GM18868 (cell line): Measurements from ENCODE around the gene PRKAG2.
"Not testable (repeated sequence)": the region's sequence is repeated elsewhere in the genome, so short reads cannot be mapped to it uniquely, and the experiment has no call there.

Experiments used
- ATAC-seq: cut with Tn5 transposase; IDR thresholded peaks from one replicate; pipeline ENCODE4 v1.9.1; 2021; ENCODE audit warnings: mild to moderate bottlenecking, moderate library complexity; ENCODE audit not compliant: unreplicated experiment

PRKAG2 gene

DNA sequence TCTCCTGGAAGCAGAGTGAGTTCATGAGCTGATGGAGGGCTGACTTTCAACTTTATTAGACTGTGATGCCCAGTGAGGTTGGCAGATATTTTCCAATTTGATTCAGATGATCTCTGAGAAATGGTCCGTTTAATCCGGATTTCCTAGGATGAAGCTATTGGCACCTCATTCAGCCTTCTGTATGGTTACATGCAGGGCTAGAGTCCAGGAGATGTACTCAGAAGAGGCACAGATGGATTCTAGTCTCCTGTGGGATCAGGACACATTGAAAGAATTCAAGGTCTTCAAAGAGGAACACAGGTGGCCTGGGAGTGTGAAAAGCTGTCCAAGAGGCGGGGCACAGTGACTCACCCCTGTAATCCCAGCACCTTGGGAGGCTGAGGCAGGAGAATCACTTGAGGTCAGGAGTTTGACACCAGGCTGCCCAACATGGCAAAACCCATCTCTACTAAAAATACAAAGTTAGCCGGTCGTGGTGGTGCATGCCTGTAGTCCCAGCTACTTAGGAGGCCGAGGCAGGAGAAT, 334.2 kb downstream of the PRKAG2 start:
- no peak for ATAC-seq

DNA sequence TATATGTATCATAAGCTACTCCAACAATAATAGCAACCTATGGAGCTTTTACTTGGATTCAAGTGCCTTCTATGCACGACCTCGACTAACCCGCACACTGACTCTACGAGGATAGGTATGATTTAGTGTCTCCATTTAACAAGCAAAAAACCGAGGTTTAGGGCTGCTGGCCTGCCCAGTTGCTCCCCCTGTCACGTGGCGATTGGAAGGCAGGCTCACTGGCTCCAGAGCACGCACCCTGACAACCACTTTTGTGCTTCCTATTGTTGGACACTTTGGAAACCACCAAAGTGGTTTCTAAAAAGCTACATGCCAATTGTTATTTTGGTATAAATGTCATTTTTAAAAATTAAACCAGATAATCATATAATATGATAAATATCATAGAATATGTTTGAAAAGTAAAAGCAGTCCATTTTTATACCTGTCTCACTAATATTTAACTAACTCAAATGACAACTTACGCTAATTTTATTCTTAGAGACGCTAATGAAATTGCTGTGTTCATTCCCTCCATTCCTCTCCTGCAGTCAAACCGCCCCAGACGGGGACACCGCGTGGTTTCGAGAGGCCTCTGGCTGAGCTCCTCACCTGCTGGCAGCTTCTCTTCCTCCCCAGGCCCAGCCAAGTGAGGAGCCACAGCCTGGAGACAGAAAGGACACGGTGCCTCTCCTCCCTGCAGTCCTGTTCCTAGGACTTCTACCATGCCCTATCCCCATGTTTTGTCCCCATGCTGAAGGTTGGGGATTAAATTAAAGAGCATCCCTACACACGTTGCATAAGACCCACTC, 335.0 kb downstream of the PRKAG2 start:
- no peak for ATAC-seq

DNA sequence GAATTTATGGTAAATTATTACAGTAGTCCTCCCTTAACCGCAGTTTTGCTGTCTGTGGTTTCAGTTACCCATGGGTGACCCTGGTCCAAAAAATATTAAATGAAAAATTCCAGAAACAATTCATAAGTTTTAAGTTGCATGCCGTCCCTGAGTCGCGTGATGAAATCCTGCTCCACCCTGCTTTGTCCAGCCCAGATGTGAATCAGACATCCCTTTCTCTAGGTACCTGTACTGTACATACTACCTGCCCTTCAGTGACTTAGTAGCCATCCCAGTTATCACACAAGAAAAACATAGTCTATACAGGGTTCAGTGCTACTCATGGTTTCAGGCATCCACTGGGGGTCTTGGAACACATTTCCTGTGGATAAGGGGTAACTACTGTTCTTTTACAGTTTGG, 336.8 kb downstream of the PRKAG2 start:
- ATAC-seq: no peak

DNA sequence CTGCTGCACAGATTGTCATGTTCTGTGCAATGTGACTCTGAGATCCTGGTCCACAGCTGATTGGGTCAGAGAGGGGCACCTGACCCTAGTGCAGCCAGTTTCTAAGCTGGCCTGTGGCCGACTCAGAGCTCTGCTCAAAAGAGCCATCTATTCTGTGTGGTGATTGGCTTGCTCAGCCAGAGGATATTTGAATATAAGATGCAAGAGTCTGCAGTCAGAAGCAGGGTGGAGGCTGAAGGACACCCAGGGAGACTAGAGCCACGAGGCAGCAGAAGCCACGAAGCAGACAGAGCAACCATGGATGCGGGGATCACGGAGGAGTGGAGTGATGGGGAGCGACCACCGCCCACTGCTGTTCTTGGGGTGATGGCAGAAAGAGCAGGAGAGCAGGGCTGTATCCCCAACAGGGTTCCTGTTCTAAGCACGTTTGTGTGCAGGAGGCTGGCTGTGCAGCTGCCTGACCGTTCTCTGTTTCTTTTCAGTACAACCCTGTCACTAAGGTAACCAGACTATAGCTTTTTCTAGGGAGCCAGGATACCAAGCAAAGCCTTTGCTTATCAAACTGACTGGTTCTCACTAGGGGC, 337.7 kb downstream of the PRKAG2 start:
- peak; percentile 95 for ATAC-seq

DNA sequence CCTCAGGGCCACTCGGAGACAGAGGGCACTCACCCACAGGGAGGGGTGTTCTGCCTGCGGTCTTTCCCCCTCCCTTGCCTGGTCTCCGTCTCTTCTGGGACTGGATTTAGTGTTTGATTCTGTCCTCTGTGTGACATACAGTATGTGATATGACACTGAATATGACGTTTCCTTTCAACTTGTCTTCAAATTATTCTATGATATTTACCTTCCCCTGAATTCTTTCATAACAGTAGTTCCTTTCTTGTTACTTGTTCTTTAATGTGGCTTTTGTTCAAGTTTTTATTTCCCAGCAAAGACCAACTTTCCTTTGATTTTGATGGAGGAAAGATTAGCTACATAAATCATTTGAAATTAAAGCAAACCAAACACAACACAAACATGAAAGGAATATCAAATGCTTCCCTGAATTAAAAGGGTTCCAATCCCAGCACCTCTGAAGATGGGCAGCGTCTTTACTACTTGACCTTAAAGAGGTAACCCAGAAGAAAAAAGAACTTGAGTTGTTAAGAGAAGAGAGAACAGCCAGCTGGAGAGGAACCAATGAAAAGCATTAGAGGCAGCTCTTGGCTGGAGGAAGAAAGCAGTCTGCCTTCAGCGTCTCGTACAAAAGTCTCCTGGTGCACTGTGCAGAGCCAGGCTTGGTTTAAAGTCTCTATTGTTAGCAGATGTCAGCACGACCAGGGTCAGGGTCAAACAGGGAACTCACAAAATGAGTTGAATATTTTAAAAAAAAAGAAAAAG, 338.9 kb downstream of the PRKAG2 start:
- ATAC-seq: no peak

DNA sequence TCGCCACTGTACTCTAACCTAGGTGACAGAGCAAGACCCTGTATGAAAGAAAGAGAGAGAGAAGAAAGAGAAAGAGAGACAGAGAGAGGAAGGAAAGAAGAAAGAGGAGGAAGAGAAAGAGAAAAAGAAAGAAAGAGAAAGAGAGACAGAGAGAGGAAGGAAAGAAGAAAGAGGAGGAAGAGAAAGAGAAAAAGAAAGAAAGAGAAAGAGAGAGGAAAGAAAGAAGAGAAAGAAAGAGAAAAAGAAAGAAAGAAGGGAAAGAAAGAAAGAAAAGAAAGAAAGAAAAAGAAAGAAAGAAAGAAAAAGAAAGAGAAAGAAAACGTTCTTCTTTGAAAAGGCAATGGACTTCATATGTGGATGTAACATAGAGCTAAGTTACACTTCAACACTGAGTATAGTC, 340.7 kb downstream of the PRKAG2 start:
- not testable (repeated sequence) for ATAC-seq

DNA sequence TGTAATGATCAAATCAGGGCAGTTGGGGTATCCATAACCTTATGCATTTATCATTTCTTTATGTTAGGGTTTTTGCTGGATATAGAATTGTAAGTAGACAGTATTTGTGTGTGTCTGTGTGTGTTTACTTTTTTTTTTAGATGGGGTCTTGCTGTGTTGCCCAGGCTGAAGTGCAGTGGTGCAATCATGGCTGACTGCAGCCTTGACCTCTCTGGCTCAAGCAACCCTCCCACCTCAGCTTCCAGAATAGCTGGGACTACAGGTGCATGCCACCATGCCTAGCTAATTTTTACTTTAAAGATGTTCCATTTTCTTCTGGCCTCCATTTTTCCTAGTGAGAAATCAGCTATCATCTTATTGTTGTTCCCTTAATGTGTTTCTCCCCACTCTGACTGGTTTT, 347.1 kb downstream of the PRKAG2 start:
- ATAC-seq: no peak

DNA sequence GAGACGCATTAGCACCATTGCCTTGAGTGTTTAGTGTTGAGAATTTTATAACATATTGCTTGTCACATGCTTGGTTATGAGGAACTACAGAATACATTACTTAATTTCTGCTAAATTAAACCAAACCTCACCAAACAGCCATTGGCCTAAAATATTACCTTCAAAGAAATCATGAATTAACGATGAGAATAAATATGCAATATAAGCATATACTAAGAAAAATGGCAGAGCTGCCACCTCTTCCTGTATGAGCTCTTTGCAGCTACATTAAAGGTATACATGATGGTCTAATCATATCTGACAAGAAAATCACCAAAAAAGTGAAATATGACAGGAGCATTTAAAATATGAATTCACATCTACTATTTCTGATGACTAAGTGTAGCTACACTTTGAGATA, 352.1 kb downstream of the PRKAG2 start:
- ATAC-seq: no peak

DNA sequence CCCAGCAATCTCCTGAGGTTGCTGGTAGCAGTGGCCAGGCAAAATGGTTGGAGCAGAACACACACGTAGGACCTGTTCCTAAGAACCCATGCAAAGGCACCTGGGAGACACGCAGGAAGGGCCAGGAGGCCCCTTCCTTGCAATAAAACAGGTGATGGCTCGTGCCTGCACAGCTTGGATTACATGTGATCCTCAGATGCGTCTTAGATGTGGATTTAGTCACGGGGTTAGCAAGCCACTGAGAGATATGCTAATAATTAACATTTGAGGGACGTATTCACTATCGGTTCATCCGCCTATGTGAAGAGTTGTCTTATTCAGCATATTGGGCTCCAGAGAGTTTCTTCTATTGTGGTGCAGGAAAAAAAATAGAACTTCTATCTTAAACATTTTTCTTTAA, 352.6 kb downstream of the PRKAG2 start:
- ATAC-seq: no peak

DNA sequence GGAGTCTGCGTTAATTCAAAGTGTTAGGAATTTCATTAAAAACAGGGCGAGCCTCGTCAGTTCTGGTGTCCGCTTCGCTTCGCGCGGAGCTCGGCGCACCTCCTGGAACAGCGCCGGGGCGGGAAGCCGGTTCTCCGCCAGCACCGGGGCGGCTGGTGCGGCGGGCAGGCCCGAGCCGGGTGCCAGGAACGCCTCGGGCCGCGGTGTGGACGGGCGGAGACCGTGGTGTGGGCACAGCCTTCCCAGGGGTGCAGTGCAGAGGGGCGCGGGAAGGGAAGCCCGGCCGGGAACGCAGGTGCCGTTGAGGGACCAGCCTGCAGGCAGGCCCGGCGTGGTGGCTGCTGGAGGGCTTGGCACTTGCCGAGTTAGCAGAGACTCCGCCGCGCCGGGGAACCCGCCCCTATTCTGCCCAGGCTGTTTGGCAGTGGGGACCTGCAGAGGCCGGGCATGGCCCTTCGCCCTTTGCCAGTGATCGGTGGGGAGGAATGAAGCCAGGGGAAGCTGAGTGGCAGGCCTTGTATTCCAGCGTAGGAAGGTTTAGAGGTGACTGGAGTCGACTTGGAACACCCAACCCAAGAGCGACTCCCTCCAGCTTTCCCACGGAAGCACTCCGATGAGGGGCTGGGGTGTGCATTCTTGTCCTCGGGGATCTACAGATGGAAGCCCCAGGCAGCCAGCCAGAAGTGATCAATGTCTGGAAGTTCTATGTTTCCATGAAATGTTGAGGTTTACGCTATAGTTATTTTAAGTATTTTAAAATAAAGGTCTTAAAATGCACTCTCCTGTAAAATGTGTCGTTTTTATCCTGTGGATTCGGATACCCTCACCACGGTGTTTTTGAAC, 356.3 kb downstream of the PRKAG2 start:
- peak; percentile 1 for ATAC-seq

DNA sequence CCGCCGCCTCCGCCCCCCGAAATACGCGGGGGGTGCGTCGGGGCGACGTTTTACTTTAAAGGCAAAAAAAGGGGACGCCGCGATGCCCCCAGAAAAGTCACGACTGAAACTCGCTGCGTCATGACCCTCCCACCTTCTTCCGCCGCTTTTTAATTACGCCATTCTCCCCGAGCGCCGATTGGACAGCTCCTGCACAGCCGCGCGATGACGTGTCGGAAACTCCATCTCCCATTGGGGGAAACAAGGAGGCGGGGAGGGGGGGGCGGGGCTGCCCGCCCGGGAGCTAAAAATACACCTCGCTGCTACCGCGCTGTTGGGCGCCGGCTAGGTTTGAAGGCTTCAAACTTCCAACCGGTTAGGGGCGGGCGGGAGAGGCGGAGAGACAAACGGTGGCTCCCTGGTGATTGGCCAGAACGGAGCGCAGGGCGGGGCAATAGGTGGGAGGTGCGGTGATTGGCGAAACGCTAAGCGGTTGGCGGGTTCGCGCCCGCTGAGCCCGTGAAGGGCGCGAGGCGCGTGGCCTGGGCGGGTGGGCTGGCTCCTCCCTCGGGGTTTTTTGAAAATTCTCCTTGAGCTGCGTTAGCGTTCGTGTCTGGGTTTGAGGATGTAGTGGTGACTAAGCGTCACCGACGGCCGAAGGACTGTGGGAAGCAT, 357.0 kb downstream of the PRKAG2 start, which contains the start of gene RHEB:
RHEB (minus strand) TSS at position 131 of the 654 bp plus-strand sequence. CDS start 384 bp downstream, outside the sequence.
- peak; percentile 81 for ATAC-seq

DNA sequence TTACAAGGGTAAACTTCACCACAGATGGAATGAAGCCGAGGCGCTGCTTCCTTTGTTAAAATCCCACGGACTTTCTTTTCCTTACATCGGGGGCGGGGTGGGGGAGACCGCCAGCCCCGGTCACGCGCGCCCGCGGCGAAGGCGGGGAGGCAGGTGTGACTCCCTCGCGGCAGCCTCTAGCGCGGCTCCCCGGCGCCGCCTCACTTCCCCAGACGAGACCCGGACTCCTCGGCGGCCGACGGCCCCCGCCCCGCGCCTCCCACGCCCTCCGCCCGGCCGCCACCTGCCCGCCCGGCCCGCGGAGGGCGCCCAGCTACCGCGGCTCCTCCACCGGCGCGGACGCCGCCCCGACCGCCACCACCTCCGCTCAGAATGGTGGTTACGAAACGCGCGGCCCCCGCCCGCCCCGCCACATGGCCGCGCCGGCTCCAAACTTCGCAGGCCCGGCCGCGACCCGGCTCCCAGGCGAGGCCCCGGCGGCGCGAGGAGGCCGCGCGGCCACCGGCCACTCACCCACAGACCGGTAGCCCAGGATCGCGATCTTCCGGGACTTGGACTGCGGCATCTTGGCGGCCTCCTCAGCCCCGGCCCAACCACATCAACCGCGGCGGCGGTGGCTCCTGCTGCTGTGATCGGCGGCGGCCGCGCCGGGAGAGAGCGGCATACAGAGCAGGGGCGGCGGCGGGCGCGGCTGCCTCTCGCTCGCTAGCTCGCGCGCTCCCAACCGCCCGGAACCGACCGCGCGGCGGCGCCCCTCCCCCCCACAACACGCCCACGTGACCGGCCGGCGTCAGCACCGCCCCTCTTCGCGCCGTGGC, 357.8 kb downstream of the PRKAG2 start:
- ATAC-seq: peak; percentile 55

DNA sequence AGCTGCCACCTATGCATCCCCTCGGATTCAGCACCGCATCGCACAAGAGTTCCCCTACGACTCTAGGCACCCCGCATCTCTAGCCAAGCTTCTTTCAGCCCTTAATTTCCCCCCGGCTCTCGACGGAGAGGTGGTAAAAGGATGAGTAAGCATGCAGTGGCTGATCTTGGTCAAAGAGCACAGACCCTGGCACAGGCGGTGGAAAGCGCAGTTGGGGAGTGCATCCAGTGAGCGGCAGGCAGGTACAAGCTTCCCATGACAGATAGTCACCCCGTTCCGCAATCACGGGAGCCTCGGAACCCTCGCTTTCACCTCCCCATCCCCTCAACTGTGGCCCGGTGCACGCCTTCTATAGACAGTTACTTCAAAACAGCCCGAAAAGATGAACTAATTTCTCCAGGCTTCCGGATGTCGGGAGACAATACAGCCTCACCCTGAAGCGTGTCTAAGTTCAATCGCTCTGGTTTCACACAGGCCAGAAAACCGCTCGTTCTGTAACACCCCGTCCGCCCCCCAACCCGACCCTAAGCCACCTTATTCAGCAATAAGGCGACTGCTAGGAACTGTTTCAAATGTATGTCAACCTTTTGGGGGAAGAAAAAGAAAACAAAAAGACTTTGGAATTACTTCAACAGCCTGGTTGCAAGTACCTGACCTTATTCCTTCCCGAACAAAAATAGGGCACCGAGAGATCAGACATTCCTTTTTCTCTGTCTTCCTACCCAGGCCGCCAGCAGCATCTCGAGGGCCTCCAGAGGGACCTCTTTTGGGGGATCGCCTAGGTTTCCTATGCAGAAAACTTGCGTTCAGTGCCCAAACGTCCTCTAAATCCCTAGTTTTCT, 358.6 kb downstream of the PRKAG2 start:
- ATAC-seq: no peak

DNA sequence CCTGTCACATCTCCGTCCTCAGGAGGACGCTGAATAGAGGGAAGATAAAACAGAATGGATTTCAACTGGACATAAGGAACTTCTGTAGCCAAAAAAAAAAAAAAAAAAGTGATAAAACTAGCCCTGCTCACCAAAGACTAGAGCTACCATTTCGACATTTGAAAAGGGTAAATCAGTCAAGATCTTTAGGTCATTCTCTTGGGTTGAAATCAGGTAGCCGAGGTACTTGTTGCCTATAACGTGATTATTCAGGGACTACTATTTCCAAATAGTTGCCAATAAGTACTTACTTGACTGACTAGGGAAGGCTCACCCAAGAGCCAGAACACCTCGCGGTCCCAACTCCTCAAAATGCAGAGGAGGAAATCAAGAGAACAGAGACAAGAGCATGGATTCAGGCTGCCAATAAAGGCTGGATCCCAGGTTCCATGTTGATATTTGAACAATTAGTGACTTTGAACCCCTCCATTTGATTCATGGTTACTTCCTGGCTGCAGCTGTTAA, 359.3 kb downstream of the PRKAG2 start:
- ATAC-seq: no peak

DNA sequence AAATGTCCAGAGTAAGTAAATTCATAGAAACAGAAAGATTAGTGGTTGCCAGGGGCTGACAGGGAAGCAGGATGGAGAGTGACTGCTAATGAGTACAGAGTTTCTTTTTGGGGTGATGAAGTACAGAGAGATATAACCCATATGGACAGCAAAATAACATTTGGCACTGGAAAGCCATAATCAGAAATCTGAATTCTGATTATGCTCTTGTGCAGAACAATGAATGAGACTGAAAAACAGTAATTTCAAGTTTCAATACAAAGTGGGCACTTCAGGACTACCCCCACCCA, 361.7 kb downstream of the PRKAG2 start:
- no peak for ATAC-seq

DNA sequence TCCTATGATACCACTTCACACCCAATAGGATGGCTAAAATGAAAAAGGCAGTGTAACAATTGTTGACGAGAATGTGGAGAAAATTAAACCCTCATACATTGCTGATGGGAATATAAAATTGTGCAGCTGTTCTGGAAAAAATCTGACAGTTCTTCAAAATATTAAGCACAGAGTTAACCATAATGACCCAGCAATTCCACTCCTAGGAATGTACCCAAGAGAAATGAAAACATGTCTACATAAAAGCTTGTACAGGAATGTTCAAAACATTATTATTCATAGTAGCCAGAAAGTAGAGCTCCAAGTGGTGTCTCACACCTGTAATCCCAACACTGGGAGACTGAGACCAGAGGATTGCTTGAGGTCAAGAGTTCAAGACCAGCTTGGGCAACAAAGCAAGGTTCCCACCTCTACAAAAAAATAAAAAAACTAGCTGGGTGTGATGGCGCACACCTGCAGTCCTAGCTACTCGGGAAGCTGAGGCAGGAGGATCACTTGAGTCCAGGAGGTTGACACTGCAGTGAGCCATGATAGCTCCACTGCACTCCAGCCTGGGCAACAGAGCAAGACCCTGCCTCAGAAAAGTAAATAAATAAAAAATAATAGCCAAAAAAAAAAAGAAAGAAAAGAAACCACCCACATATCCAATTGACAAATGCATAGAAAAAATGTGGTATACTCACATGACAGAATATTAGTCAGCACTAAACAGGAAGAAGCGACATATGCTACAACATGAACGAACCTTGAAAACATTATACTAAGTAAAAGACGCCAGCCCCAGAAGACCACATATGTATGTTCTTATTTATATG, 362.2 kb downstream of the PRKAG2 start:
- no peak for ATAC-seq

DNA sequence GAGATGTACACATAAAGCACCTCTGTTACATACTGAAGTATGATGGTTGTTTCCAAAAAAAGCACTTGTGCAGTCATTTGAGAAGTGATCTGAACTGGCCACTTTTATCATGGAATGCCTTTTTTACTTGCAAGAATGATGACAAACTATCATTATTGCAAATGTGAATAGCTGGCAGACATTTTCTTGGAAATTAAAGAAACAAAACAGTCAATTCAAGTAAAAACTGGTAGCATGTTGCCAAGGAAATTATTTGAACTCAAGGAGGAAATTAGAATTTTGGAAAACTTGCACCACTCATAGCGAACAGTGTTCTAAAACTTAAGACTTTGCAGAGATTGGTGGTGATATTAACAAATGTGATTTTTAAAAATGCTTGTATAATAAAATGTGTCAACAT, 363.8 kb downstream of the PRKAG2 start:
- ATAC-seq: no peak

DNA sequence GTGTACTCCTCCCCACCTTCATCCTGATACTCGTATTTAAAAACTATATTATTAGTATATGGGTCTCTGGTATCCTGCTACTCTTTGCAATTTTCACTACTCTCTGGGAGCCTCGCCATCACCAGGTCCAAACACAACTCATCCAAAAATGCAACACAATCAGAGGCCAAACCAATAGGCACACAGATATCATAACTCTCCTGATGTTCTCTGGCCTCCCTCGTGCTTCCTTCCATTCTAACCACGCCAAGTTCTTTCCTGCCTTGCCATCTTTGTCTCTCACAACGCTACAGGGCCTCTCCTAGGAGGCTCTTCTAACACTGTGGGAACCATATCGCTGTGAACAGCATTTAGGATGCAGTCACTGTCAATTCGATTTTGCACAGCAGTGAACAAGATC, 364.6 kb downstream of the PRKAG2 start:
- no peak for ATAC-seq
